HG02852 (cell line): ENCODE measurements around the gene CSMD2.

ENCODE experiments used
- ATAC-seq: cut with Tn5 transposase; IDR thresholded peaks from one replicate; pipeline ENCODE4 v1.9.1; 2021; ENCODE audit warnings: mild to moderate bottlenecking, moderate library complexity; ENCODE audit not compliant: unreplicated experiment

Gene CSMD2

GRCh38 chr1:33725037-33725436, 440.0 kb downstream of the CSMD2 start:
- no peak for ATAC-seq

DNA sequence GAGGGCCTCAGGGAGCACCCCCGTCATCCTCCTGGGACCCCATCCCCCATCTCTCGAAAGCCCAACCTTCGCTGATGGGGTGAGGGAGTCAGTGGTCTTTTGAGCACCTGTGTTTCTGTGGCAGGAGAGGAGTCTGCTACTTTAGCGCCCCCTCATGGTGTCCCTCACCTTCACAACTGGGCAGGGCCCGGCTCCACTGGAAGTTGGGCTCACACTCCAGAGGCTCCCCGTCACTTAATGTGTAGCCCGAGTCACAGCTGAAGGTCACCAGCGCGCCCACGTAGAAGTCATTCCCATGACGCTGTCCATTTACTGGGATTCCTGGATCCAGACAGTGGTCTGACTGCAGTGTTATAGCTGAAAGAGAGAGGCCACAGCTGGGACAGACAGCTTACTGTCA, 440.7 kb downstream of the CSMD2 start:
- no peak for ATAC-seq

GRCh38 chr1:33723251-33723650, 441.8 kb downstream of the CSMD2 start:
- no peak for ATAC-seq

- ATAC-seq, result no peak
Observed at GRCh38 chr1:33721301-33721815, 443.7 kb downstream of the CSMD2 start.

DNA sequence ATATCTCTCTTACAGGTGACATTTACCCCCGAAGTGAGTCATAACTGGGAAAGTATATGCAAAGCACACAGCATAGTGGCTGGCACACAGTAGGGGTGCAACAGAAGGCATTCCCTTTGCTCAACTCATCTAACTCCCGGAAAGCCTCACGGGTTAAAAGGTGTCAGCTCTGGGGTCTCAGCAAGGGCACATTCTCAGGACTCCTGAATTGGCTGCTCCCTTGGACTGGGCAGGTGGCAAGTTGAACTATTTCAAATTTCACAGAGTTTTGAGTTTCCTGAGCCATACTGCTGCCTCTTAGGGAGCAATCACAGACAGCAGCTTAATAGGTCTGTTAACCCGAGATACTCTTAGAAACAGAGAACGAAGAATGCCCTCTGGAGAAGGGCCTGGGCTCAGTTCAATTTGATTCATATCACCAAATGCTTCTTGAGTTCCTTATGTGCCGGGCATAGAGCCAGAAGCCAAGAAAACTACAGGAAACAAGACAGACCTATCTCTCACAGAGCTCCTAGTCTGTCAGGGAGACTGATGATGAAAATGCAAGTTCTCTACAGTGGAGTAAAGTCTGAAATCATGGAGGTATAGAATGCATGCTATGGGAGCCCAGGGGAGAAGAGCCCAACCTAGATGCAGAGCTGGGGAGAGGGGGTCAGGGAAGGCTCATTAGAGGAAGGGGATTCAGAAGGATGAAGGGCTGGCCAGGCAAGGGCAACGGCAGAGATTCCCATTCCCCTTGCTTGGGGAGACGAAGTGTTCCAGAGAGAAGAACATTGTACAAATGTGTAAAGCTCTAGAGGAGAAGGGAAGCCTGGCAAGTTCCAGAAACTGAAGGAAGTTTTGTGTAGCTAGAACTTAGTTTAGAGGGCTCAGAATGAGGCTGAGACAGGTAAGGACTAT, 445.0 kb downstream of the CSMD2 start:
- ATAC-seq, result no peak

- no peak for ATAC-seq
Observed at GRCh38 chr1:33719326-33719725, 445.7 kb downstream of the CSMD2 start.

GRCh38 chr1:33718186-33718585, 446.8 kb downstream of the CSMD2 start:
- no peak for ATAC-seq

- no peak for ATAC-seq
Observed at GRCh38 chr1:33716976-33717688, 447.9 kb downstream of the CSMD2 start.

DNA sequence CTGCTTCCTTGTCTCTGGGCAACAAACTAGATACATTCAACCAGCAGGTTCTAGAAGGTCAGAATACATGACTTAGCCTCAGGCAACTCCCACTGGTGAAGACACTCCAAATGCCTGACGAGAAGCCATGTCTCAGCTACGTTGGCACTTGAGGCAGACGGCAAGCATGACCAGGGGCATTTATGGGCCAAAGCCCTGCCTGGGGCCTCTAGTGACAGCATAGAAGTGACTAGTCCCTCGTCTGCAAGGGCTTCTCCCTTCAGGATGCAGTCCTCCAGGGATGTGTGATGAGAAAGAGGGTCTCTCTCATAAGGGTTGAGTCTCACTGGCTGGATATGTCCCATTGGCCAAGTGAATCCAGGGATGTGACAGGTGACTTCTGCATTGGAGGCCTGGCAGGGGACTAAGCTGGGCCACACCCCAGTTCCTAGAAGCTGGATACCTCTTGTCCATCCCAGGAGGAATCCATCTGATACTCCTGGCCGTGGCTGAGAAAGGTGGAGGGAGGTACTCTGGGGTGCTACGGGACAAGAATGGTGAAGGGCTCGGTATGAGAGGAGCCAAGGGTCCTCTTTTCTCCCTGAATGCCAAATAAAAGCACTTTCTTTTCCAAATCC, 449.7 kb downstream of the CSMD2 start:
- ATAC-seq, result no peak

DNA sequence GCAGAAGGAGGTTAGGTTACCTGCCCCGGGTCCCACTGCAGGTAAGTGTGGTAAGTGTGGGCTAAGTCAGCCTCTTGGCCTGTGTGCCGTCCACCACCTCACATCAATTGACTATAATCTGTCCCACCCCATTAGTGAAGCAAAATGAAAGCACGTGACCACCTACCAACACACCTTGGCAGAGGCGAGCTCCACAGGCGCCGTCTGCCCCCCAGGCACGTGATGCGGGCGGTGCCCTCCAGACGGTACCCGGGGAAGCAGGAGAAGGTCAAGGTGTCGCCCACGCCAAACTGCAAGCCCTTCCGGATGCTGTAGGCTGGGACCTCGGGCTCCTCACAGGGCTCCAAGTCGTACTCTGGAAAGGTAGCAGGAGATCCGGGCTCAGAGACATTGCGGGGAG, 450.6 kb downstream of the CSMD2 start:
- ATAC-seq, result no peak

DNA sequence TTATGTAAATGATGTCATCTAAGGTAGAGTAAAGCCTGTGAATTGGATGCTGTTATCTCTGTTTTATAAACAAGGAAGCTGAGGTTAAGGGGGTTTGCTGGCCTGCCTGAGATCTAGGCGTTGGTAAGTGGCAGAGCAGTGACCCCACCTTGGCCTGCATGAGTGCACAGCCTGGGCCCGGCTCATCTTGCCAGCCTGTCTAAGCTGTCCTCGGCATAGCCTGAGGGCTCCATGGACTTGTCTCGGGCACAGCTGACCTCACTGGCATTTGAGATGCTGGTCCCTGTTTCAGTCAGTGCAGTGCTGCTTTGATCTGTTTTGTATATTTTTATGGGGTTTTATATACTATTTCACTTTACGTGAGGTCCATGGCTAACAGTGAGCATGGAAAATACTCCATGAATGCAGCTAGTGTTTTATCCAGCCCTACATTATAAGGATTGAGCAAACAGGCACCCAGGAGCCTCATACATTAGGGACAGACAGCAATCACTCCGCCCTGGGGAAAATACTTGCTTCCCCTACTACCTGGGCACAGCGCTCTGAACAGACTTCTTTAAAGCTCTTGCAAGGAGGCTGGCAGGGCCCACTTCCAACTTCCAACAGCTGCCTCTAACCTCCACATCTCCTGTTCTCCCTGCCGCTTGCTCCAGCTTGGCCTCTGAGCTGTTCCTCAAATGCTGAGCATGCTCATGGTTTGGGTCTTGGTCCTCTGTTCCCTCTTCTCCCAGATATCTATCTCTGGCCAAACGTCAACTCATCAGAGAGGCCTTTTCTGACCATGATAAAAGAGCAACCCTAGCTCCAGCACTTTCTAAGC, 451.8 kb downstream of the CSMD2 start:
- no peak for ATAC-seq

- no peak for ATAC-seq
Observed at GRCh38 chr1:33712186-33712585, 452.8 kb downstream of the CSMD2 start.

DNA sequence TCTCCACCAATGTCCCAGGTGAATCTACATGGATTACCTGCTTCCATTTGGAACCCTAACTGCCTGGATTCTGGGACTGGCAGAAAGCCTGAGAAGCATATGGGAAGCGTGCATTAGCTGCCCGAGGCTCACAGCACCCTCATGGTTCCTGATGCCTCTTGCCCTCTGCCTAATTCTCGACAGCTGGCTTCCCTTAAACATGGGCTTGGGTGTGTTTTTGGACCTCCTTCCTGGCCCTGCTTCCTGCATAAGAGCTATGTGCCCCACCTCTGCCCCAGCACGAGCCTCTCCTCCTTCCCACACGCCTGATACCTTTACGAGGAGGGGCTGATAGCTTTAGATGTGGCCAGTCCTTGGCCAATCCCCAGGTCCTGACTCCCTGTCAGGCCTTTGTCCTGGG, 453.5 kb downstream of the CSMD2 start:
- ATAC-seq, result no peak

DNA sequence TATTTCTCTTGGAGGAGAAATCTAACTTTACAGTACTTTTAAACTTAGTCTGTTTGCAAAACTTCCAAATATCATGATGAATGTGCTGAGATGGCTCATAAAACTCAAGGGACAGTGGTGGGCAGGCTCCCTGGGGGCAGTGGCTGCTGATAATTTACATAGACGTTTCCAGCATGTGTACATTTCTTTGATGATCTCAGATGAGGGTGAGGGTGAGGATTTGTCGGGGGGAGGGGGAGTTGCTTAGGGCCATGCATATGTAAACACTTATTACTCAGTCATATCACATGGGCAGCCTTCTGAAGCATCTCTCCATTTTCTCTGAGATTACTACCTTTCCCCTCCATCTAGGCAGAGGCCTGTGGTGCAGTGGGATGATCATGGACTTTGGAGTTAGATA, 454.1 kb downstream of the CSMD2 start:
- ATAC-seq, result no peak

DNA sequence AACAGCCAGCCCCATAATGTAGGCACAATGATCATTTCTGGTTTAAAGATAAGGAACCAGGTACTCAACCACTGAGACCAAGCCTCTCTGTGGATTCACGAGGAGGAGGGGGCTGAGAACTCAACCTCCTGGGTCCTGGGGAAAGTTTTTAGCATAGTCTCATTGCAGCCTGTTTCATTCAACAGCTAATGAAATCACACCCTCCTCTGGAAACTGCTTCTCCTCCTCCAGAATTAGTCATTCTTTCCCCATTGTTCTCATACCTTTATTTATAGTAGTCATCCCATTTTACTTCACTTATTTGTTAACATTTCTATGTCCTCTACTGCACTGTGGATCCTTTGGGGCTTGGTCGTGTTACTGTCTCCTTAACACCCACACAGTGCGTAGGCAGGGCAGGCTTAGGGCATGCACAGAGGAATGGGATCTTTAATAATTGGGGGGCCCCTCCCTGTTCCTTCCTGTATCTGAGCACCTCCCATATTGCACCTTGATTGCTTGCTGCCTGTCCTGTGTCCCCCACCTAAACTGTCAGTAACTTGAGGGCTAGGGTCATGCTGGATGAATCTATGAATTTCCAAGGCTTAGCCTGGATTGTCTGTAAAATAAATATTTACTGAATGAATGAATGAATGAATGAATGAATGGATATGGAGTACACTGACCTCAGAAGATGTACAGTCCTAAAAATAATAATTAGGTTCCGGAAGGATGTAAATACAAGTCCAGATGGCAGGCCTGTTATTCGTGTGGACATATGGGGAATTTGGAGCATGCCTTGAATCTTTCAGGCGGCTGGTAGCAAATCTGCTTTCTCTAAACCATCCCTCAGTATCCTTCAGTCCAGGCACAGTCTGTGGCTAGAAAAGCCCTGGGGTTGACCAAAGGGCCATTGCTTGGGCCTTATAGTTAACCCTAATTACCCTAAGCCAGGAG, 455.0 kb downstream of the CSMD2 start:
- no peak for ATAC-seq

GRCh38 chr1:33709174-33709782, 455.8 kb downstream of the CSMD2 start:
- ATAC-seq, result no peak

DNA sequence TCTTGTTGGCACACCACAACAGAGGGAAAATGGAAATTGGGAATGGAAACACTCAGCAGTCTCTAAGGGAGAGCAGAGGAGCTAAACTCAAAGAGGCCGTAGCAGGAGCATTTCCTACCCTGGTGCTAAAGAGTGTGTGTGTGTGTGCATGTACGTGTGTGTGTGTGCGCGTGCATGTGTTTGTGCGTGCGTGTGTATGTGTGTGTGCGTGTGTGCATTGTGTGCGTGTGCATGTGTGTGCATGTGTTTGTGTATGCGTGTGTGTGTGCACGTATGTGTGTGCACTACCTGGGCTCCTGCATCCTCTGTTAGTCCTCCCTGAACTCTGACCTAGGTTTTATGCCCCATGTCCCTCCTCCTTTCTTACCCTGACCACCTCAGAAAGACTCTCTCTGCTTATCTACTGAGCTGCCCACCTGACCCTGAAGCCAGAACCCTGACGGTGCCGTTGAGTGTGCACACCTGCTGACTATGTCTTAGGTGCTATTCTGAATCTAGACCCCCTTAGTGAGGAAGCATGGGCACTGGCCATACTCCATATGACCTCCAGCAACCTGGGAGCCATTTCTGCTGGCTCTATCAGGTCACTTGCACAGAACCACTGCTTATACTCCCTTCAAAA, 458.3 kb downstream of the CSMD2 start:
- no peak for ATAC-seq

- no peak for ATAC-seq
Observed at GRCh38 chr1:33703464-33703863, 461.6 kb downstream of the CSMD2 start.
